ENCODE results near the gene SEMA4F.

SEMA4F gene

GRCh38 chr2:74708883-74709282, 54.8 kb downstream of the SEMA4F start:
- DNase-seq = no peak

DNA sequence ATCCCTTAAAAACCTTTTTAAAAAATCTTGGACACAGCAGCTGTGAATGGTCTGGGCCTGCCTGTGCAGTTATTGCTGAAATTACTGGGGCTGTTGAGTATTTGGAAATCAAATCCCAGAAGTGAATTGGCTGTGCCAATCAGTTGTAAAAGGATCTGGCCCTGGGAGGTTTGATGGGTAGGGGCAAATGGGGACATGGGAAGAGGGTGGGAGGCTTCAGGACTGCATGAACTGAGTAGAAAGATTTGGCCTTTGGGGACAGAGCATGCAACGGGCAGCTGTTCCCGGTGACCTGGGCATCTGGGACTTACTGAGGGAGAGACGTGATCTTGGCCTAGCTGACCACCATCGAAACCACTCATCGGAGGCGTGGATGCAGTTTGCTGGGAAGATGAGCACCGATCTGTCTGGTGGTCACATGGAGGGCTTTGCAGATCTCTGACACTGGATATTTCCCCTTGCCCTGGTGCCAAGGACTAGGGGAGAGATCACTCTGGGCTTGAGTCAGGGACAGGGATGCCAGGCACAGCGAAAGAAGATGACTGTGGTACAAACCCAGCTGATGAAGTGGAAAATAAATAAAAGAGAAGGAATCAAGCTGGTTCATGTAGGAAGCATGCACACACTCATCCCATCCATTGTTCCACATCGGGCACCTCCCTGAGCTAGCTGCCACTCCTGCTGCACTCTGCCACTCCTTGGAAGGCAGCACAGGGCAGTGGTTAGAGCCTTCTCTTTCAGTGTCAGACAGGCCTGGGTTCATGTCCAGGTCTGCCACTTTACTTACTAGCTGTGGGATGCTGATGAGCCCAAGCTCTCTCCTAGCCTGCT, 58.4 kb downstream of the SEMA4F start:
- no peak for DNase-seq

DNA sequence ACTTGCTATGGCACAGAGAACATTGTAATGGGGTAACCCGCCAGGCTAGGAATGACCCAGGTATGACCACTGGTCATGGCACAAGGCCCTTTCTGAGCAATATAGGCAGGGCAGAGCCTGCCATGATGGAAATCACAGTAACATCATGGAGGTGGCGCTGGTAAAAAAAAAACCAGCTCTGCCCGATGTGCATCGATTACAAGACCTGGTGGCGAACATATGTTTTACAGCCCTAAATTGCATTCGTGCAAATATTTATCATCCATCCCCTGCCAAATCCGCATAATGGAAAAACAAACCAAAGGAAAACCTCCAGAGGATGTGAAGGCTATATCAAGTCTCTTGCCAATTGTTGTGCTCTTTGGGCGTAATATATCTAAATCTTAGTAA, 60.6 kb downstream of the SEMA4F start:
- no peak for DNase-seq

- DNase-seq = peak; percentile 85
Measured at GRCh38 chr2:74715081-74715791, 61.2 kb downstream of the SEMA4F start.

DNA sequence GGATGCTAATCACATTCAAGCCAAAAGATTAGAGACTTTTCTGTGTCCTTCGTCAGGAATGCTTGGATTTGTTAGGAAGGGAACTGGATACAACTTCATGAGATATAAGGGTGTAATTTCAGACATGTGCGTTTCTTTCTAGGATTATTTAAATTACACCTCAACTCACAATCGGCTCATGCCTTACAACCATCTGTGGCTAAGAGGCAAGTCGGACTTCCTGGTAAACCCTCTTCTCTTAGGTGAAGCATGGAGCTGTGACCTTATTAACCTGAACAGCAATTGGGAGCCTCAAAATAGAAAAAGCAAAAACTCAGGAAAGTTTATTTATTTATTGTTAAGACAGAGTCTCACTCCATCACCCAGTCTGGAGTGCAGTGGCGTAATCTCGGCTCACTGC, 61.8 kb downstream of the SEMA4F start:
- DNase-seq = no peak

DNA sequence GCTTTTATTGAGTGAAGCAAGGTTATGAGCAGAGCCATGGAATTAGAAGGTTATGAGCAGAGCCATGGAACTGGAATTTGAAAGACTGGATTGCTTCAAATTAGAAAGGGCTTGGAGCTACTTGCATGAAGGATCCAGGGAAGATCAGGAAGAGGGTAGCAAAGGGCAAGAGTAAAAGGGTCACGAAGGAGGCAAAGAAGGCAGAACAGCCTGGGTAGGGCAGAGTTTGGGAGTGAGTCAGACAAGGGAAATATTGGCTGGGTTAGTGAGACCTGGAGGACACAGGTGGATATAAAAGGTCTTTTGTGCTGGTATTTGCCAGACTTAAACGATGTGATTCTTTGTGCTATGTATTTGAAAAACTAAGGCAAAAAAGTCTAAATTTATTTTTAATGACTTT, 65.0 kb downstream of the SEMA4F start:
- no peak for DNase-seq

- DNase-seq = no peak
Measured at GRCh38 chr2:74721316-74721715, 67.3 kb downstream of the SEMA4F start.

GRCh38 chr2:74724496-74724895, 70.4 kb downstream of the SEMA4F start:
- no peak for DNase-seq

DNA sequence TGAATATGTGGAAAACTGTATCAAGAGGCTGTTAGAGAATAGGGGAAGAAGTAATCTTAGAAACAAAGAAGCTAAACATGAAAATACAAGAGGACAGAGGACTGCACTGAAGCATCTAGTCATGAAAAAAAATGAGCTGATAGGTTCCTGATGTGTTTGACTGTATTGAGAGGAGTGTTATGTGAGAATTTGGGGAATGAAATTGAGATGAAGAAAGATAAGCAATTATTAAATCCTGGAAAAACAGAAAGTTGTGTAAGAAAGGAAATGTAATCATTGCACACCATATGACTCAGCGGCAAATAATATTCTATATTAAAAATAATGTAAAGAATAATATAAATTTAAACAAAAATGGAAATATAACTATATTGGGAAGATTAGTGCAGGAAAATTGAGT, 71.2 kb downstream of the SEMA4F start:
- no peak for DNase-seq

- DNase-seq = no peak
Measured at GRCh38 chr2:74728842-74729241, 74.8 kb downstream of the SEMA4F start.

GRCh38 chr2:74730530-74730929, 76.5 kb downstream of the SEMA4F start:
- DNase-seq = no peak

All from midbrain (tissue), 1 donor.